ENCODE data around the gene GGT1.

GRCh38 chr22:24576778-24577177 lies 26.2 kb upstream of the GGT1 start:
- TF ChIP-seq CTCF (IDR thresholded peaks at IDR 0.05), result no peak
- no peak for TF ChIP-seq POLR2A (IDR thresholded peaks at IDR 0.05)
- no peak for TF ChIP-seq EP300 (IDR thresholded peaks at IDR 0.05)
